Breast epithelium (tissue), 3 donors: ENCODE measurements around the gene KYAT1.

ENCODE experiments used
- POLR2A ChIP-seq: fragments of 450-650 bp; IDR thresholded peaks from one replicate; pipeline ENCODE4 v1.6.1; 2016; ENCODE audit warnings: antibody characterized with exemption, mild to moderate bottlenecking, moderate library complexity
- POLR2AphosphoS5 ChIP-seq, 3 donors: sonication (generic); formaldehyde crosslinking; IDR thresholded peaks; one replicate each; pipeline ENCODE4 v1.6.1; 2017; ENCODE audit warnings: antibody characterized with exemption in 3 of 3
- TF ChIP-seq, protein P1 (sequence below), 3 donors: fragments of 450-650 bp; IDR thresholded peaks; one replicate each; pipeline ENCODE4 v1.5.1; 2016 to 2017; ENCODE audit warnings: antibody characterized with exemption in 3 of 3, mild to moderate bottlenecking in 3 of 3, moderate library complexity in 3 of 3

- TF ChIP-seq, protein P1, sequence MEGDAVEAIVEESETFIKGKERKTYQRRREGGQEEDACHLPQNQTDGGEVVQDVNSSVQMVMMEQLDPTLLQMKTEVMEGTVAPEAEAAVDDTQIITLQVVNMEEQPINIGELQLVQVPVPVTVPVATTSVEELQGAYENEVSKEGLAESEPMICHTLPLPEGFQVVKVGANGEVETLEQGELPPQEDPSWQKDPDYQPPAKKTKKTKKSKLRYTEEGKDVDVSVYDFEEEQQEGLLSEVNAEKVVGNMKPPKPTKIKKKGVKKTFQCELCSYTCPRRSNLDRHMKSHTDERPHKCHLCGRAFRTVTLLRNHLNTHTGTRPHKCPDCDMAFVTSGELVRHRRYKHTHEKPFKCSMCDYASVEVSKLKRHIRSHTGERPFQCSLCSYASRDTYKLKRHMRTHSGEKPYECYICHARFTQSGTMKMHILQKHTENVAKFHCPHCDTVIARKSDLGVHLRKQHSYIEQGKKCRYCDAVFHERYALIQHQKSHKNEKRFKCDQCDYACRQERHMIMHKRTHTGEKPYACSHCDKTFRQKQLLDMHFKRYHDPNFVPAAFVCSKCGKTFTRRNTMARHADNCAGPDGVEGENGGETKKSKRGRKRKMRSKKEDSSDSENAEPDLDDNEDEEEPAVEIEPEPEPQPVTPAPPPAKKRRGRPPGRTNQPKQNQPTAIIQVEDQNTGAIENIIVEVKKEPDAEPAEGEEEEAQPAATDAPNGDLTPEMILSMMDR (IDR thresholded peaks at IDR 0.05) = no peak
- TF ChIP-seq POLR2AphosphoS5 (IDR thresholded peaks at IDR 0.05) (no peak), POLR2A (no peak)
Observed at GRCh38 chr9:128916204-128916603, 34.5 kb upstream of the KYAT1 start.
